ENCODE measurements around the gene CFHR5.

The CFHR5 gene

GRCh38 chr1:197049100-197049499 lies 71.7 kb downstream of the CFHR5 start:
- no peak for TF ChIP-seq MYC (IDR thresholded peaks at IDR 0.05; ENCODE audit: low read depth, low read length)
- TF ChIP-seq CTCF (IDR thresholded peaks at IDR 0.05; ENCODE audit: low read depth, low read length), result no peak
- TF ChIP-seq MAX (IDR thresholded peaks at IDR 0.05; ENCODE audit: low read depth, low read length), result no peak
- no peak for TF ChIP-seq POLR2A (IDR thresholded peaks at IDR 0.05; ENCODE audit: extremely low read depth, insufficient read length)
- DNase-seq (ENCODE audit: low read depth), result no peak
- no peak overlapping the region for H3K4me3 ChIP-seq (ENCODE audit: low read depth, low read length)
